Measurements from ENCODE around the gene RXRA. TPM values are rescaled to one million over a fixed set of nuclear protein-coding genes. Genes with fewer than 3 reads are reported as not detected.
A peak's percentile ranks its signal among the peaks of the same experiment; 100 is the strongest.

RXRA gene
- total RNA-seq, 1 experiment from 2014 or later, result 31.6 TPM

GRCh38 chr9:134346840-134347583 is 20.8 kb downstream of the RXRA start:
- ATAC-seq (no peak), DNase-seq (ENCODE audit: low read depth, low spot score) (no peak)
- TF ChIP-seq SIN3A (IDR thresholded peaks at IDR 0.05; ENCODE audit: borderline replicate concordance, insufficient read depth, low read depth, low read length), result no peak
- TF ChIP-seq CTCF (IDR thresholded peaks at IDR 0.05), result no peak
- TF ChIP-seq POLR2AphosphoS5 (IDR thresholded peaks at IDR 0.05; ENCODE audit: low read depth, low read length), result no peak
- TF ChIP-seq TCF7L2 (IDR thresholded peaks at IDR 0.05; ENCODE audit: low read depth, low read length), result no peak
- TF ChIP-seq, protein P1, sequence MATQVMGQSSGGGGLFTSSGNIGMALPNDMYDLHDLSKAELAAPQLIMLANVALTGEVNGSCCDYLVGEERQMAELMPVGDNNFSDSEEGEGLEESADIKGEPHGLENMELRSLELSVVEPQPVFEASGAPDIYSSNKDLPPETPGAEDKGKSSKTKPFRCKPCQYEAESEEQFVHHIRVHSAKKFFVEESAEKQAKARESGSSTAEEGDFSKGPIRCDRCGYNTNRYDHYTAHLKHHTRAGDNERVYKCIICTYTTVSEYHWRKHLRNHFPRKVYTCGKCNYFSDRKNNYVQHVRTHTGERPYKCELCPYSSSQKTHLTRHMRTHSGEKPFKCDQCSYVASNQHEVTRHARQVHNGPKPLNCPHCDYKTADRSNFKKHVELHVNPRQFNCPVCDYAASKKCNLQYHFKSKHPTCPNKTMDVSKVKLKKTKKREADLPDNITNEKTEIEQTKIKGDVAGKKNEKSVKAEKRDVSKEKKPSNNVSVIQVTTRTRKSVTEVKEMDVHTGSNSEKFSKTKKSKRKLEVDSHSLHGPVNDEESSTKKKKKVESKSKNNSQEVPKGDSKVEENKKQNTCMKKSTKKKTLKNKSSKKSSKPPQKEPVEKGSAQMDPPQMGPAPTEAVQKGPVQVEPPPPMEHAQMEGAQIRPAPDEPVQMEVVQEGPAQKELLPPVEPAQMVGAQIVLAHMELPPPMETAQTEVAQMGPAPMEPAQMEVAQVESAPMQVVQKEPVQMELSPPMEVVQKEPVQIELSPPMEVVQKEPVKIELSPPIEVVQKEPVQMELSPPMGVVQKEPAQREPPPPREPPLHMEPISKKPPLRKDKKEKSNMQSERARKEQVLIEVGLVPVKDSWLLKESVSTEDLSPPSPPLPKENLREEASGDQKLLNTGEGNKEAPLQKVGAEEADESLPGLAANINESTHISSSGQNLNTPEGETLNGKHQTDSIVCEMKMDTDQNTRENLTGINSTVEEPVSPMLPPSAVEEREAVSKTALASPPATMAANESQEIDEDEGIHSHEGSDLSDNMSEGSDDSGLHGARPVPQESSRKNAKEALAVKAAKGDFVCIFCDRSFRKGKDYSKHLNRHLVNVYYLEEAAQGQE (IDR thresholded peaks at IDR 0.05; ENCODE audit: insufficient read depth in 1 of 2, low read depth in 2 of 2, low read length in 1 of 2), result no peak
- Histone ChIP-seq H3K36me3 (ENCODE audit: control insufficient read depth, insufficient read depth, low read length) (no peaks in the 10 kb centered on the region), H3K27ac (ENCODE audit: low read length) (no peak overlapping the region), H3K4me3 (ENCODE audit: low read depth in 2 of 2, low read length in 2 of 2) (no peak overlapping the region), H3K9me3 (ENCODE audit: control insufficient read depth, insufficient read depth, low read depth, low read length) (no peaks in the 10 kb centered on the region), H3K27me3 (ENCODE audit: control insufficient read depth, insufficient read depth, low read length) (no peaks in the 10 kb centered on the region), H3K4me1 (ENCODE audit: control insufficient read depth, insufficient read depth, low read length) (no peaks in the 10 kb centered on the region; the same call in 1 of the 2 replicates)
- intact Hi-C loops (cut with micrococcal nuclease; ENCODE audit: unreplicated experiment), result no loop called here
- POLR2A ChIA-PET, result no interaction called here
- BruUV-seq (replicated peaks), result TSS peak; percentile 60
- CTCF ChIA-PET, result no interaction called here
- in situ Hi-C loops (cut with HindIII; ENCODE audit: low pct_unique_long_range_greater_than_20kb, low sequenced_read_pairs), result no loop called here

DNA sequence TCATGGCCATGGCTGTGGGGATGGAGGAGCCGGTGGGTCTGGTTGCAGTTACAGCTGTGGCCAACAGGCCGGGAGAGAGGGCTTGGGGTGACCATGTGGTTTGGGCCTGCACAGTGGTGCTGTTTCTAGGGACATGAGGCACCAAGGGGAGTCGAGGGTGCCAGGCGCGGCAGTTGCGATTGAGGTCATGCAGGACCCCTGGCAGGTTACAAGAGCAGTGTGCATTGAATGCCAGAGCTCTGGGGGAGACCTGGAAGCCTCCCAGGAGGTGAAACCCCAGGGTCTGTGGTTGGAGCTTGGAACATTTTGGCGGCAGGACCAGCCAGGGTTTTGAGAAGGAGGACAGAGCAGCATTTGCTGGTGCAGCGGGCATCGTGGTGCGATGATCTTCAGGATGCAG is 21.7 kb downstream of the RXRA start:
- Histone ChIP-seq H3K9me3 (ENCODE audit: control insufficient read depth, insufficient read depth, low read depth, low read length) (no peaks in the 10 kb centered on the region), H3K36me3 (ENCODE audit: control insufficient read depth, insufficient read depth, low read length) (no peaks in the 10 kb centered on the region), H3K4me1 (ENCODE audit: control insufficient read depth, insufficient read depth, low read length) (no peaks in the 10 kb centered on the region; the same call in 1 of the 2 replicates), H3K27ac (ENCODE audit: low read length) (no peak overlapping the region), H3K27me3 (ENCODE audit: control insufficient read depth, insufficient read depth, low read length) (no peaks in the 10 kb centered on the region), H3K4me3 (ENCODE audit: low read depth in 2 of 2, low read length in 2 of 2) (no peak overlapping the region)
- no peak for DNase-seq (ENCODE audit: low read depth, low spot score)
- ChIA-PET CTCF (no interaction called here), POLR2A (no interaction called here)
- TF ChIP-seq TCF7L2 (IDR thresholded peaks at IDR 0.05; ENCODE audit: low read depth, low read length), result no peak
- intact Hi-C loops (cut with micrococcal nuclease; ENCODE audit: unreplicated experiment), result no loop called here
- in situ Hi-C loops (cut with HindIII; ENCODE audit: low pct_unique_long_range_greater_than_20kb, low sequenced_read_pairs), result no loop called here
- no peak for ATAC-seq
- BruUV-seq (replicated peaks), result no TSS peak

GRCh38 chr9:134348404-134349155 is 22.3 kb downstream of the RXRA start:
- in situ Hi-C loops (cut with HindIII; ENCODE audit: low pct_unique_long_range_greater_than_20kb, low sequenced_read_pairs), result no loop called here
- CTCF ChIA-PET, result no interaction called here
- no peak for ATAC-seq
- Histone ChIP-seq H3K27ac (ENCODE audit: low read length) (no peak overlapping the region), H3K36me3 (ENCODE audit: control insufficient read depth, insufficient read depth, low read length) (no peaks in the 10 kb centered on the region), H3K4me3 (ENCODE audit: low read depth in 2 of 2, low read length in 2 of 2) (no peak overlapping the region), H3K4me1 (ENCODE audit: control insufficient read depth, insufficient read depth, low read length) (no peaks in the 10 kb centered on the region; the same call in 1 of the 2 replicates), H3K9me3 (ENCODE audit: control insufficient read depth, insufficient read depth, low read depth, low read length) (no peaks in the 10 kb centered on the region), H3K27me3 (ENCODE audit: control insufficient read depth, insufficient read depth, low read length) (no peaks in the 10 kb centered on the region)
- TF ChIP-seq SIN3A (IDR thresholded peaks at IDR 0.05; ENCODE audit: borderline replicate concordance, insufficient read depth, low read depth, low read length), result no peak
- TF ChIP-seq POLR2AphosphoS5 (IDR thresholded peaks at IDR 0.05; ENCODE audit: low read depth, low read length), result no peak
- TF ChIP-seq, protein P1 (IDR thresholded peaks at IDR 0.05; ENCODE audit: insufficient read depth in 1 of 2, low read depth in 2 of 2, low read length in 1 of 2), result no peak
- no peak for TF ChIP-seq CTCF (IDR thresholded peaks at IDR 0.05)
- no peak for TF ChIP-seq TCF7L2 (IDR thresholded peaks at IDR 0.05; ENCODE audit: low read depth, low read length)
- intact Hi-C loops (cut with micrococcal nuclease; ENCODE audit: unreplicated experiment), result no loop called here
- no TSS peak for BruUV-seq (replicated peaks)
- DNase-seq (ENCODE audit: low read depth, low spot score), result no peak
- POLR2A ChIA-PET, result no interaction called here

Measured in Panc1 (cell line).